Activated CD8-positive, alpha-beta T cell treated with anti-CD3 and anti-CD28 coated beads, Interleukin-2, amount 10 ng/mL, durations not matched to agents 7 days and 5 days (primary cell): ENCODE results near the gene MOK. TPM values are rescaled to one million over a fixed set of nuclear protein-coding genes. Genes with fewer than 3 reads are reported as not detected.

Source experiments
- ATAC-seq: fragments of 150-1000 bp; cut with Tn5 transposase; one replicate; pipeline ENCODE4 v1.10.0; 2021; ENCODE audit warnings: moderate library complexity
- CTCF ChIA-PET: fragments of 350-600 bp; sonication (Branson Sonifier 250); formaldehyde crosslinking; loops from one replicate; lab custom pipeline; 2021; ENCODE audit warnings: antibody characterized with exemption; lab: Charles Lee
- POLR2A ChIA-PET: fragments of 350-600 bp; sonication (Branson Sonifier 250); formaldehyde crosslinking; loops from one replicate; lab custom pipeline; 2021; ENCODE audit warnings: antibody characterized with exemption; lab: Charles Lee
- DNase-seq: peaks from one replicate; pipeline ENCODE4 v3.0.0-alpha.2; 2020
- H3K27ac Mint-ChIP-seq: one replicate; pipeline ENCODE4 v1.8.0; 2021; ENCODE audit warnings: mild to moderate bottlenecking, mixed read lengths
- H3K27me3 Mint-ChIP-seq: one replicate; pipeline ENCODE4 v1.8.0; 2021; ENCODE audit warnings: low read depth, mixed read lengths
- H3K36me3 Mint-ChIP-seq: one replicate; pipeline ENCODE4 v1.8.0; 2021; ENCODE audit warnings: low read depth, mixed read lengths
- H3K4me1 Mint-ChIP-seq: one replicate; pipeline ENCODE4 v1.8.0; 2021; ENCODE audit warnings: low read depth, mixed read lengths
- H3K4me3 Mint-ChIP-seq: one replicate; pipeline ENCODE4 v1.8.0; 2021; ENCODE audit warnings: mild to moderate bottlenecking, mixed read lengths
- H3K9me3 Mint-ChIP-seq: one replicate; pipeline ENCODE4 v1.8.0; 2022; ENCODE audit warnings: mixed read lengths; ENCODE audit not compliant: insufficient read depth
- total RNA-seq, 2 experiments: library from RNA; stranded (reverse); gene quantifications; one replicate each; pipeline ENCODE4 v1.2.3, GENCODE V29; 2021

MOK gene
- total RNA-seq, 2 experiments from 2014 or later, result 3.3 to 4.1 TPM

GRCh38 chr14:102218688-102219087 is 86.3 kb downstream of the MOK start:
- H3K27ac Mint-ChIP-seq, result no peak overlapping the region
- ChIA-PET POLR2A (no interaction called here), CTCF (no interaction called here)
- no peak overlapping the region for H3K4me3 Mint-ChIP-seq
- H3K4me1 Mint-ChIP-seq, result peaks cover 8% of the 10 kb centered on the region
- ATAC-seq (no peak), DNase-seq (no peak)
- no peaks in the 10 kb centered on the region for H3K9me3 Mint-ChIP-seq
- H3K36me3 Mint-ChIP-seq, result no peaks in the 10 kb centered on the region
- H3K27me3 Mint-ChIP-seq, result no peaks in the 10 kb centered on the region

- ChIA-PET POLR2A (no interaction called here), CTCF (no interaction called here)
- no peaks in the 10 kb centered on the region for H3K9me3 Mint-ChIP-seq
Measured at GRCh38 chr14:102217987-102218421, 87.0 kb downstream of the MOK start.

GRCh38 chr14:102217399-102217798 is 87.6 kb downstream of the MOK start:
- Mint-ChIP-seq H3K9me3 (no peaks in the 10 kb centered on the region), H3K27ac (no peak overlapping the region), H3K27me3 (no peaks in the 10 kb centered on the region), H3K4me3 (no peak overlapping the region), H3K4me1 (peaks cover 8% of the 10 kb centered on the region), H3K36me3 (no peaks in the 10 kb centered on the region)
- ATAC-seq, result no peak
- no peak for DNase-seq
- ChIA-PET CTCF (no interaction called here), POLR2A (no interaction called here)

More at GRCh38 chr14:102217987-102218421, 87.0 kb downstream of the MOK start:
- H3K27me3 Mint-ChIP-seq, result no peaks in the 10 kb centered on the region
- H3K27ac Mint-ChIP-seq, result no peak overlapping the region
- peaks cover 8% of the 10 kb centered on the region for H3K4me1 Mint-ChIP-seq
- ATAC-seq (no peak), DNase-seq (no peak)
- H3K4me3 Mint-ChIP-seq, result no peak overlapping the region
- no peaks in the 10 kb centered on the region for H3K36me3 Mint-ChIP-seq

GRCh38 chr14:102215576-102216250 is 89.3 kb downstream of the MOK start:
- DNase-seq (no peak), ATAC-seq (no peak)
- CTCF ChIA-PET, result interaction anchor here (1.1 kb wide), 1 partner anchor 102 kb away, joined by 3 read pairs; no protein-coding TSS in a partner anchor
- POLR2A ChIA-PET, result interaction anchor here (0.7 kb wide), 1 partner anchor 89 kb away, joined by 3 read pairs; the partner anchor contains the start of gene MOK
- H3K27ac Mint-ChIP-seq, result no peak overlapping the region
- H3K36me3 Mint-ChIP-seq, result no peaks in the 10 kb centered on the region
- no peak overlapping the region for H3K4me3 Mint-ChIP-seq
- H3K27me3 Mint-ChIP-seq, result no peaks in the 10 kb centered on the region
- no peaks in the 10 kb centered on the region for H3K9me3 Mint-ChIP-seq
- peaks cover 6% of the 10 kb centered on the region for H3K4me1 Mint-ChIP-seq

GRCh38 chr14:102215071-102215470 is 89.9 kb downstream of the MOK start:
- DNase-seq (no peak), ATAC-seq (no peak)
- Mint-ChIP-seq H3K9me3 (no peaks in the 10 kb centered on the region), H3K27me3 (no peaks in the 10 kb centered on the region), H3K36me3 (no peaks in the 10 kb centered on the region), H3K4me3 (no peak overlapping the region), H3K4me1 (peaks cover 6% of the 10 kb centered on the region), H3K27ac (no peak overlapping the region)
- CTCF ChIA-PET, result interaction anchor here (1.1 kb wide), 1 partner anchor 102 kb away, joined by 3 read pairs; no protein-coding TSS in a partner anchor
- POLR2A ChIA-PET, result interaction anchor here (0.7 kb wide), 1 partner anchor 89 kb away, joined by 3 read pairs; the partner anchor contains the start of gene MOK

GRCh38 chr14:102213984-102214658 is 90.8 kb downstream of the MOK start:
- no peak for DNase-seq
- Mint-ChIP-seq H3K4me3 (no peak overlapping the region), H3K9me3 (no peaks in the 10 kb centered on the region), H3K4me1 (no peaks in the 10 kb centered on the region), H3K36me3 (peaks cover 7% of the 10 kb centered on the region), H3K27ac (no peak overlapping the region), H3K27me3 (no peaks in the 10 kb centered on the region)
- CTCF ChIA-PET, result interaction anchor here (1.1 kb wide), 1 partner anchor 103 kb away, joined by 3 read pairs; no protein-coding TSS in a partner anchor
- POLR2A ChIA-PET, result no interaction called here
- ATAC-seq, result no peak

GRCh38 chr14:102213470-102213869 is 91.5 kb downstream of the MOK start:
- Mint-ChIP-seq H3K27me3 (no peaks in the 10 kb centered on the region), H3K4me3 (no peak overlapping the region), H3K27ac (no peak overlapping the region), H3K9me3 (no peaks in the 10 kb centered on the region), H3K4me1 (no peaks in the 10 kb centered on the region), H3K36me3 (peaks cover 11% of the 10 kb centered on the region)
- DNase-seq (no peak), ATAC-seq (no peak)
- ChIA-PET POLR2A (no interaction called here), CTCF (no interaction called here)

- ChIA-PET CTCF (interaction anchor here (0.8 kb wide), 1 partner anchor 18 kb away, joined by 3 read pairs; no protein-coding TSS in a partner anchor), POLR2A (no interaction called here)
- no peaks in the 10 kb centered on the region for H3K4me1 Mint-ChIP-seq
- H3K27ac Mint-ChIP-seq, result no peak overlapping the region
- H3K4me3 Mint-ChIP-seq, result no peak overlapping the region
- H3K9me3 Mint-ChIP-seq, result no peaks in the 10 kb centered on the region
- ATAC-seq, result no peak
- no peaks in the 10 kb centered on the region for H3K27me3 Mint-ChIP-seq
- DNase-seq, result no peak
- peaks cover 12% of the 10 kb centered on the region for H3K36me3 Mint-ChIP-seq
Measured at GRCh38 chr14:102212845-102213244, 92.1 kb downstream of the MOK start.

- no peak for ATAC-seq
- Mint-ChIP-seq H3K27ac (no peak overlapping the region), H3K9me3 (no peaks in the 10 kb centered on the region), H3K4me1 (no peaks in the 10 kb centered on the region), H3K4me3 (no peak overlapping the region), H3K36me3 (peaks cover 16% of the 10 kb centered on the region), H3K27me3 (no peaks in the 10 kb centered on the region)
- DNase-seq, result no peak
- CTCF ChIA-PET, result interaction anchor here (0.8 kb wide), 1 partner anchor 17 kb away, joined by 3 read pairs; no protein-coding TSS in a partner anchor
- POLR2A ChIA-PET, result no interaction called here
Measured at GRCh38 chr14:102212356-102212755, 92.6 kb downstream of the MOK start.

- CTCF ChIA-PET, result no interaction called here
- Mint-ChIP-seq H3K27me3 (no peaks in the 10 kb centered on the region), H3K4me3 (no peak overlapping the region), H3K4me1 (no peaks in the 10 kb centered on the region), H3K9me3 (no peaks in the 10 kb centered on the region), H3K27ac (no peak overlapping the region), H3K36me3 (peaks cover 16% of the 10 kb centered on the region)
- DNase-seq (no peak), ATAC-seq (no peak)
- POLR2A ChIA-PET, result no interaction called here
Measured at GRCh38 chr14:102211240-102211639, 93.7 kb downstream of the MOK start.

GRCh38 chr14:102210421-102211042 is 94.4 kb downstream of the MOK start:
- H3K27me3 Mint-ChIP-seq, result no peaks in the 10 kb centered on the region
- H3K4me3 Mint-ChIP-seq, result no peak overlapping the region
- CTCF ChIA-PET, result no interaction called here
- H3K36me3 Mint-ChIP-seq, result peaks cover 18% of the 10 kb centered on the region
- no peaks in the 10 kb centered on the region for H3K4me1 Mint-ChIP-seq
- DNase-seq (no peak), ATAC-seq (no peak)
- POLR2A ChIA-PET, result no interaction called here
- H3K27ac Mint-ChIP-seq, result no peak overlapping the region
- no peaks in the 10 kb centered on the region for H3K9me3 Mint-ChIP-seq
